SK-N-SH treated with all-trans-retinoic acid at 6 μM for 48 hours (cell line): ENCODE measurements around the gene OR10H2.

Experiments used
- ATAC-seq: fragments of 200-7000 bp; cut with Tn5 transposase; 3 replicates; pipeline ENCODE4 v1.9.1; 2020; ENCODE audit warnings: mild to moderate bottlenecking, moderate library complexity
- ARNTL ChIP-seq: fragments of 450-650 bp; formaldehyde crosslinking; IDR thresholded peaks from 2 replicates; pipeline ENCODE4 v1.5.0; 2020; ENCODE audit warnings: low read depth, mild to moderate bottlenecking, moderate library complexity, borderline replicate concordance
- CSDC2 ChIP-seq: fragments of 250-450 bp; sonication (Bioruptor Pico); IDR thresholded peaks from 2 replicates; pipeline ENCODE4 v1.5.0; 2020; ENCODE audit warnings: mild to moderate bottlenecking, moderate library complexity
- ESRRG ChIP-seq: fragments of 250-450 bp; sonication (Bioruptor Pico); IDR thresholded peaks from 2 replicates; pipeline ENCODE4 v1.6.1; 2021; ENCODE audit warnings: mild to moderate bottlenecking
- ISL1 ChIP-seq: fragments of 250-450 bp; sonication (Bioruptor Pico); IDR thresholded peaks from 2 replicates; pipeline ENCODE4 v2.1.2; 2022; ENCODE audit warnings: mild to moderate bottlenecking, moderate library complexity
- PPARA ChIP-seq: fragments of 250-450 bp; sonication (Bioruptor Pico); IDR thresholded peaks from 2 replicates; pipeline ENCODE4 v1.5.0; 2020; ENCODE audit warnings: mild to moderate bottlenecking, borderline replicate concordance
- SNAI2 ChIP-seq: fragments of 250-450 bp; sonication (Bioruptor Pico); IDR thresholded peaks from 2 replicates; pipeline ENCODE4 v1.5.0; 2020; ENCODE audit warnings: mild to moderate bottlenecking, moderate library complexity
- TCF4 ChIP-seq: fragments of 250-450 bp; sonication (Bioruptor Pico); IDR thresholded peaks from 2 replicates; pipeline ENCODE4 v1.8.0; 2021; ENCODE audit warnings: mild to moderate bottlenecking, moderate library complexity, borderline replicate concordance
- TOX ChIP-seq: fragments of 250-450 bp; sonication (Bioruptor Pico); IDR thresholded peaks from 2 replicates; pipeline ENCODE4 v1.8.0; 2021; ENCODE audit warnings: mild to moderate bottlenecking, moderate library complexity, borderline replicate concordance
- TSHZ2 ChIP-seq: fragments of 250-450 bp; sonication (Bioruptor Pico); IDR thresholded peaks from 2 replicates; pipeline ENCODE4 v1.5.0; 2020; ENCODE audit warnings: mild to moderate bottlenecking, moderate library complexity
- ZC3H10 ChIP-seq: fragments of 250-450 bp; sonication (Bioruptor Pico); IDR thresholded peaks from 2 replicates; pipeline ENCODE4 v1.5.1; 2021; ENCODE audit warnings: mild to moderate bottlenecking, moderate library complexity
- ZFP3 ChIP-seq: fragments of 250-450 bp; sonication (Bioruptor Pico); IDR thresholded peaks from 2 replicates; pipeline ENCODE4 v1.5.0; 2020; ENCODE audit warnings: mild to moderate bottlenecking, moderate library complexity
- ZFP30 ChIP-seq: fragments of 450-650 bp; formaldehyde crosslinking; IDR thresholded peaks from 2 replicates; pipeline ENCODE4 v1.5.0; 2022; ENCODE audit warnings: mild to moderate bottlenecking, moderate library complexity
- ZNF565 ChIP-seq: fragments of 450-650 bp; formaldehyde crosslinking; conservative IDR thresholded peaks from 2 replicates; pipeline ENCODE4 v1.5.0; 2020; ENCODE audit warnings: low read depth, mild to moderate bottlenecking, moderate library complexity
- ZNF70 ChIP-seq: fragments of 450-650 bp; formaldehyde crosslinking; IDR thresholded peaks from 2 replicates; pipeline ENCODE4 v1.5.0; 2020; ENCODE audit warnings: mild to moderate bottlenecking, moderate library complexity
- ZNF8 ChIP-seq: fragments of 450-650 bp; formaldehyde crosslinking; IDR thresholded peaks from 2 replicates; pipeline ENCODE4 v1.5.0; 2020; ENCODE audit warnings: mild to moderate bottlenecking, moderate library complexity
- TF ChIP-seq, protein P1 (sequence below): fragments of 250-450 bp; sonication (Bioruptor Pico); IDR thresholded peaks from 2 replicates; pipeline ENCODE4 v1.8.0; 2020; ENCODE audit warnings: mild to moderate bottlenecking, moderate library complexity, borderline replicate concordance
- TF ChIP-seq, protein P2 (sequence below): fragments of 250-450 bp; sonication (Bioruptor Pico); IDR thresholded peaks from 2 replicates; pipeline ENCODE4 v1.8.0; 2021; ENCODE audit warnings: low read depth, mild to moderate bottlenecking, moderate library complexity, borderline replicate concordance
- TF ChIP-seq, protein P3 (sequence below): fragments of 250-450 bp; sonication (Bioruptor Pico); IDR thresholded peaks from 2 replicates; pipeline ENCODE4 v1.5.1; 2020; ENCODE audit warnings: low read depth, mild to moderate bottlenecking, moderate library complexity

Gene OR10H2

DNA sequence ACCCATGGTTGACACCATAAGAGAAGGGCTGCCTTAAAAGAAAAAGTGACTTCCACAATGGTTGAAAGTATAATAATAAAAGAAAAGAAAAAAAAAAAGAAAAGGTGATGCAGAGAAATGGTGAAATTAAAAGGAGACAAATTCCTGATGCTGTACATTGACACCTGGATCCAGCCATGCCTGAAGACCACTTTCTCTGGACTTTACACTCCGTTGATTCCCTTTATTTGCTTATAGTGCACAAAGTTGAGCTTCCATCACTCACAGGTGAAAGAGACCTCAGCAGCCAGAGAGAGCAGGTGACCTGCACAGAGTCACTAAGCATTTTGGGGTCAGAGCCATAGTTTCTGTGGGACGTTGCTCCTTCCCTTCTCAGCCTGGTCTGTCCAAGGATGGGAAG lies 47.4 kb downstream of the OR10H2 start:
- TF ChIP-seq, protein P1, sequence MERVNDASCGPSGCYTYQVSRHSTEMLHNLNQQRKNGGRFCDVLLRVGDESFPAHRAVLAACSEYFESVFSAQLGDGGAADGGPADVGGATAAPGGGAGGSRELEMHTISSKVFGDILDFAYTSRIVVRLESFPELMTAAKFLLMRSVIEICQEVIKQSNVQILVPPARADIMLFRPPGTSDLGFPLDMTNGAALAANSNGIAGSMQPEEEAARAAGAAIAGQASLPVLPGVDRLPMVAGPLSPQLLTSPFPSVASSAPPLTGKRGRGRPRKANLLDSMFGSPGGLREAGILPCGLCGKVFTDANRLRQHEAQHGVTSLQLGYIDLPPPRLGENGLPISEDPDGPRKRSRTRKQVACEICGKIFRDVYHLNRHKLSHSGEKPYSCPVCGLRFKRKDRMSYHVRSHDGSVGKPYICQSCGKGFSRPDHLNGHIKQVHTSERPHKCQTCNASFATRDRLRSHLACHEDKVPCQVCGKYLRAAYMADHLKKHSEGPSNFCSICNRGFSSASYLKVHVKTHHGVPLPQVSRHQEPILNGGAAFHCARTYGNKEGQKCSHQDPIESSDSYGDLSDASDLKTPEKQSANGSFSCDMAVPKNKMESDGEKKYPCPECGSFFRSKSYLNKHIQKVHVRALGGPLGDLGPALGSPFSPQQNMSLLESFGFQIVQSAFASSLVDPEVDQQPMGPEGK (CRISPR knock-in tag), result no peak
- TF ChIP-seq ZNF565, result no peak
- no peak for TF ChIP-seq ZNF8 (CRISPR knock-in tag)
- no peak for TF ChIP-seq ZC3H10 (CRISPR knock-in tag)
- TF ChIP-seq, all 23 proteins: peak for 0

DNA sequence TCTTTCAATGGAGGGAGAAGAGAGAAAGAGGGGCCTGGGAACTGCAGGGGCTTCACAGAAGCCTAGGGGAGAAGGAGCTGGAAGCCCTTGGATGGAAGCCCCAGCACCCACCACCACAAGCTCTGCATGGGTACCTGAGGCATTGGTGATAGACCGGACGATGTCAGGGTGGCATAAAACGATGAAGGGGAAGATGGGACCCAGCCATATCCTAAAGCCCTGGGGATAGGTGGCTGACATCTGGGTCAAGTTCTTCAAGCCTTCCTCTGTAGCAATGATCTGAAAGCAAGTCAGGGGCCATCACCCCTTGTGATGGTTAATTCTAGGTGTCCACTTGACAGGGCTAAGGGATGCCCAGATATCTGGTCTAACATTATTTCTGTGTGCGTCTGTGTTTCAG lies 48.4 kb downstream of the OR10H2 start:
- no peak for TF ChIP-seq PPARA (CRISPR knock-in tag)
- TF ChIP-seq, protein P1 (CRISPR knock-in tag), result no peak
- TF ChIP-seq TOX, result no peak
- TF ChIP-seq ARNTL, result no peak
- TF ChIP-seq, all 23 proteins: peak for 0
- ATAC-seq, result no peak

More for the DNA sequence above, 47.4 kb downstream of the OR10H2 start:
- ATAC-seq, result no peak

DNA sequence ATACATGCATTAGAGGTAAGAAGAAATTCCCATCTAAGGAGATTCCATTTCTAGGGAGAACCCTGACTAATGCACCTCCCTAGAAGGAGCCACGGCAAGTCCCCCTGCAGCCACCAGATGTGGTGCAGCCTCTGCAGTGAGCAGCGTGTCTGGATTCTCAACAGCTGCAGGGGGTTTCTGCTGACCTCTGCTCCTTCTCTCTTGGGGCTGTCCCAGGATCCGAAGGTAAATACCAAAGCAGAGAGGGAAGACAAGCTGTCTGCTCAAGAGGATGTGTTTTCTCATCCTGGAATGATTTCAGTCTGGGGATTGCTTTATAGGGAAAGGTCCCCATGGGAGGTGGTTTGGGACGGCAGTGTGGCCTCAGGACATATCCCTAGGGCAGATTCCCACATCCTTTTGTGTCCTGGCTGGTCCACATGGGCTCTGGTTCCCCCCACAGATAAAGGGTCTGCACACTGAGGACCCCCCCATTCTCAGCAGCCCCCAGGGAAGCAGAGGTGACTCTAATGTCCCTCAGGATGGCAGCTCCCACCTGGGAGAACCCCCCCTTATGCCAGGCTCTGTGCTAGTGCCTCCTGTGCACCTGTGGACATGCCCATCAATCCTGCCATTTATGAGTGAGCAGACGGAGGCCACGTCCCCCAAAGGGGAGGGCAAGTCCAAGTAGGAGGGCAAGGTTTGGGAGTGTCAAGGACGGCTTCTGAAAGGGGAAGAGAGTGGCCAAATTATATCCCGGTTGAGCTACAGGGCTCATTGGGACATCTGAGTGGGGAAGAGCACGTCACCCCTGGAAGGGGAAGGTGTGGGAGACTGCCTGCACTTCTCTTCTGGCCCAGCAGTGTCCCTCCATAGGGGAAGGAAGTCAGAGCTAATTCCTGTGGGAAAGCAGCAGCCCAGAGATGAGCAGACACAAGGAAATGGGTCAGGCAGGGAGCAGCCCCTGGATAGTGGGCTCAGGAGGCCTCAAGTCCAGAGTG lies 49.5 kb downstream of the OR10H2 start:
- no peak for TF ChIP-seq TCF4 (CRISPR knock-in tag)
- TF ChIP-seq, protein P2, sequence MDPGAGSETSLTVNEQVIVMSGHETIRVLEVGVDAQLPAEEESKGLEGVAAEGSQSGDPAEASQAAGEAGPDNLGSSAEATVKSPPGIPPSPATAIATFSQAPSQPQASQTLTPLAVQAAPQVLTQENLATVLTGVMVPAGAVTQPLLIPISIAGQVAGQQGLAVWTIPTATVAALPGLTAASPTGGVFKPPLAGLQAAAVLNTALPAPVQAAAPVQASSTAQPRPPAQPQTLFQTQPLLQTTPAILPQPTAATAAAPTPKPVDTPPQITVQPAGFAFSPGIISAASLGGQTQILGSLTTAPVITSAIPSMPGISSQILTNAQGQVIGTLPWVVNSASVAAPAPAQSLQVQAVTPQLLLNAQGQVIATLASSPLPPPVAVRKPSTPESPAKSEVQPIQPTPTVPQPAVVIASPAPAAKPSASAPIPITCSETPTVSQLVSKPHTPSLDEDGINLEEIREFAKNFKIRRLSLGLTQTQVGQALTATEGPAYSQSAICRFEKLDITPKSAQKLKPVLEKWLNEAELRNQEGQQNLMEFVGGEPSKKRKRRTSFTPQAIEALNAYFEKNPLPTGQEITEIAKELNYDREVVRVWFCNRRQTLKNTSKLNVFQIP, result no peak
- no peak for TF ChIP-seq ISL1 (CRISPR knock-in tag)
- TF ChIP-seq ESRRG (CRISPR knock-in tag), result no peak
- TF ChIP-seq, protein P3, sequence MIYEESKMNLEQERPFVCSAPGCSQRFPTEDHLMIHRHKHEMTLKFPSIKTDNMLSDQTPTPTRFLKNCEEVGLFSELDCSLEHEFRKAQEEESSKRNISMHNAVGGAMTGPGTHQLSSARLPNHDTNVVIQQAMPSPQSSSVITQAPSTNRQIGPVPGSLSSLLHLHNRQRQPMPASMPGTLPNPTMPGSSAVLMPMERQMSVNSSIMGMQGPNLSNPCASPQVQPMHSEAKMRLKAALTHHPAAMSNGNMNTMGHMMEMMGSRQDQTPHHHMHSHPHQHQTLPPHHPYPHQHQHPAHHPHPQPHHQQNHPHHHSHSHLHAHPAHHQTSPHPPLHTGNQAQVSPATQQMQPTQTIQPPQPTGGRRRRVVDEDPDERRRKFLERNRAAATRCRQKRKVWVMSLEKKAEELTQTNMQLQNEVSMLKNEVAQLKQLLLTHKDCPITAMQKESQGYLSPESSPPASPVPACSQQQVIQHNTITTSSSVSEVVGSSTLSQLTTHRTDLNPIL, result no peak
- no peak for TF ChIP-seq ZNF70 (CRISPR knock-in tag)
- no peak for TF ChIP-seq TOX
- no peak for TF ChIP-seq ZNF565
- TF ChIP-seq TSHZ2, result no peak
- TF ChIP-seq ZFP3 (CRISPR knock-in tag), result no peak
- no peak for TF ChIP-seq SNAI2 (CRISPR knock-in tag)
- TF ChIP-seq PPARA (CRISPR knock-in tag), result no peak
- no peak for TF ChIP-seq CSDC2 (CRISPR knock-in tag)
- TF ChIP-seq ZFP30 (CRISPR knock-in tag), result no peak
- no peak for ATAC-seq
